Lower leg skin (tissue), 4 donors: ENCODE data around the gene ATP2A1. TPM values are rescaled to one million over a fixed set of nuclear protein-coding genes. Genes with fewer than 3 reads are reported as not detected.

ENCODE experiments used
- DNase-seq, 2 donors: peaks; one replicate each; pipeline ENCODE4 v3.0.0-alpha.2; 2019; ENCODE audit warnings: low spot score in 2 of 2
- H3K4me3 ChIP-seq: fragments of 200-600 bp; sonication (generic); 2 replicates; pipeline ENCODE4 v1.5.1; 2017; ENCODE audit warnings: mild to moderate bottlenecking, low read depth; ENCODE audit not compliant: poor library complexity, severe bottlenecking
- CTCF ChIP-seq, 3 donors: fragments of 450-650 bp; IDR thresholded peaks; one replicate each; pipeline ENCODE4 v1.5.1; 2016; ENCODE audit warnings: antibody characterized with exemption in 3 of 3, mild to moderate bottlenecking in 3 of 3, moderate library complexity in 2 of 3
- POLR2A ChIP-seq, 2 donors: fragments of 450-650 bp; IDR thresholded peaks; one replicate each; pipeline ENCODE4 v1.6.1; 2016 to 2017; ENCODE audit warnings: antibody characterized with exemption in 2 of 2, mild to moderate bottlenecking in 1 of 2, moderate library complexity in 1 of 2
- WGBS, 2 donors: methylation state at CpG; one replicate each; pipeline ENCODE4 v1.1.5; 2018; 5-methylcytosine and 5-hydroxymethylcytosine counted together
- intact Hi-C: fragments of 100-400 bp; cut with DNase I; formaldehyde crosslinking; loops from one replicate; pipeline ENCODE4 v1.15.0; 2023; ENCODE audit warnings: low total_unique reads
- total RNA-seq, 4 donors: library from RNA; depleted of rRNA; stranded (reverse); fragments of >200 nt; gene quantifications; one replicate each; pipeline ENCODE4 v1.1.0, GENCODE V29; 2016

The ATP2A1 gene
- total RNA-seq, 4 donors from 2014 or later, result 0.07 to 0.46 (median 0.21) TPM

- WGBS, 2 donors, result 86 to 93% methylated on average over 12 to 15 of the region's 15 CpGs
- intact Hi-C loops, result no loop called here
- H3K4me3 ChIP-seq, result no peak overlapping the region
These were observed 20.0 kb downstream of the ATP2A1 start for GRCh38 chr16:28898266-28898665.

GRCh38 chr16:28898942-28899341, 20.7 kb downstream of the ATP2A1 start:
- TF ChIP-seq CTCF (IDR thresholded peaks at IDR 0.05) (no peak), POLR2A (IDR thresholded peaks at IDR 0.05) (no peak)
- WGBS, 2 donors, result 84 to 85% methylated on average over 4 of the region's 4 CpGs
- no peak for DNase-seq
- H3K4me3 ChIP-seq, result no peak overlapping the region
- intact Hi-C loops, result no loop called here

More at GRCh38 chr16:28898266-28898665, 20.0 kb downstream of the ATP2A1 start:
- no peak for DNase-seq
- TF ChIP-seq CTCF (IDR thresholded peaks at IDR 0.05) (no peak), POLR2A (IDR thresholded peaks at IDR 0.05) (no peak)

- H3K4me3 ChIP-seq, result no peak overlapping the region
- intact Hi-C loops, result no loop called here
- WGBS, 2 donors, result 88% methylated on average over 11 of the region's 11 CpGs
- TF ChIP-seq POLR2A (IDR thresholded peaks at IDR 0.05), result no peak
- no peak for TF ChIP-seq CTCF (IDR thresholded peaks at IDR 0.05)
- DNase-seq, result no peak
These were observed 21.7 kb downstream of the ATP2A1 start for GRCh38 chr16:28899882-28900590.

- no peak overlapping the region for H3K4me3 ChIP-seq
- 90 to 94% methylated on average over 19 to 23 of the region's 25 CpGs for WGBS, 2 donors
- intact Hi-C loops, result no loop called here
- no peak for DNase-seq
- TF ChIP-seq POLR2A (IDR thresholded peaks at IDR 0.05) (no peak), CTCF (IDR thresholded peaks at IDR 0.05) (no peak)
These were observed 22.3 kb downstream of the ATP2A1 start for GRCh38 chr16:28900601-28901000.

GRCh38 chr16:28901862-28902261, 23.6 kb downstream of the ATP2A1 start:
- 85 to 87% methylated on average over 15 of the region's 15 CpGs for whole genome bisulfite sequencing, 2 donors
- DNase-seq, result no peak
- intact Hi-C loops, result no loop called here
- TF ChIP-seq POLR2A (IDR thresholded peaks at IDR 0.05), result no peak
- no peak for TF ChIP-seq CTCF (IDR thresholded peaks at IDR 0.05)
- no peak overlapping the region for H3K4me3 ChIP-seq

GRCh38 chr16:28902909-28903308, 24.6 kb downstream of the ATP2A1 start:
- intact Hi-C loops, result no loop called here
- 46 to 66% methylated on average over 8 to 10 of the region's 11 CpGs for WGBS, 2 donors
- TF ChIP-seq POLR2A (IDR thresholded peaks at IDR 0.05), result no peak
- no peak for TF ChIP-seq CTCF (IDR thresholded peaks at IDR 0.05)
- H3K4me3 ChIP-seq, result no peak overlapping the region
- no peak for DNase-seq
